HG03108 (cell line): ENCODE data around the gene RBM23.
"Not testable (repeated sequence)": the region's sequence is repeated elsewhere in the genome, so short reads cannot be mapped to it uniquely, and the experiment has no call there.

Experiments
- ATAC-seq: cut with Tn5 transposase; IDR thresholded peaks from one replicate; pipeline ENCODE4 v1.9.1; 2021; ENCODE audit warnings: moderate library complexity; ENCODE audit not compliant: unreplicated experiment

Gene RBM23

GRCh38 chr14:22919601-22919921 lies 612 bp upstream of the RBM23 start:
- no peak for ATAC-seq

GRCh38 chr14:22915886-22916521 lies 2.9 kb downstream of the RBM23 start:
- no peak for ATAC-seq

DNA sequence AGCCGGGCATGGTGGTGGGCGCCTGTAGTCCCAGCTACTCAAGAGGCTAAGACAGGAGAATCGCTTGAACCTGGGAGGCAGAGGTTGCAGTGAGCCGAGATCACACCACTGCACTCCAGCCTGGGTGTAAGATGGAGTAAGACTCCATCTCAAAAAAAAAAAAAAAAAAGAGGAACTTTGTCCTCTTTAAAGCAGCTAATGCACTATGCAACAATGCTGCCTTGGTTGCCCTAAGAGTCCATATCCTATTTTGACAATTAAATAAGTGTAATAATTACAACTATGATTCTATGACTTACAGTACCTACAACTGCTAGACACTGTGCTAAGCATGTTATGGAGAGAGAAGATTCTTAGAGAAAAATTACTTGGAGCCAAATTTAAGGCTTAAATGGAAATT lies 4.1 kb downstream of the RBM23 start:
- not testable (repeated sequence) for ATAC-seq

DNA sequence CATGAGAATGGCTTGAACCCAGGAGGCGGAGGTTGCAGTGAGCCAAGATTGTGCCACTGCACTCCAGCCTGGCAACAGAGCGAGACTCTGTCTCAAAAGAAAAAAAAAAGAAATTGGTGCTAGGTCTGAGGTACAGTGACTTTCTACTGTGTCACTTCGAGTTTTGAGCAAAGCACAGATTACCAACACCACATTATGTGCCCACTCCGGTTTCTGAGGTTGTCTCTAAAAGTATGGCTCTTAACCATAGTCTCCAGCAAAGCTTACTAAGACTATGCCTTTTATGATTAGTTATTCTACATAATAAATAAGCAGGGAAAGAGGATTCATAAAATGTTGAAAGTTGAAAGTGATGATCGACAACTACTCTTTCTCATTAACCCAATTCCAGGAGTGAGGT lies 8.0 kb downstream of the RBM23 start:
- ATAC-seq, result no peak

DNA sequence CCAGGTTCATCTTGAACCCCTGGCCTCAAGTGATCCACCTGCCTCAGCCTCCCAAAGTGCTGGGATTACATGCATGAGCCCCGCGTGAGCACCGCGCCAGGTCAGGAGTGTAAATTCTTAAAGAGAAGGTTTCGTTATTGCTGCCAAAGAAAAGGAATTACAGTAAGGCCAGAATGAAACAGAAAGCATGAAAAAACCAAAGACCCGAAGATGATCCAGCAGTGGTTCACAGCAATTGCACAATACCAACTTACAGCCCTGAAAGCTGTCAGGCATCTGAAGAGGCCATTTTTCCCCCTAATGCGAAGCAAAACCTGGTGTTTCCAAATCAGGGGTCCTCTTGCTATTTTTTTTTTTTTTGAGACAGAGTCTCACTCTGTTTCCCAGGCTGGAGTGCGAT lies 10.3 kb downstream of the RBM23 start:
- ATAC-seq, result no peak

- ATAC-seq, result no peak
Measured at GRCh38 chr14:22907429-22907828, 11.5 kb downstream of the RBM23 start.

DNA sequence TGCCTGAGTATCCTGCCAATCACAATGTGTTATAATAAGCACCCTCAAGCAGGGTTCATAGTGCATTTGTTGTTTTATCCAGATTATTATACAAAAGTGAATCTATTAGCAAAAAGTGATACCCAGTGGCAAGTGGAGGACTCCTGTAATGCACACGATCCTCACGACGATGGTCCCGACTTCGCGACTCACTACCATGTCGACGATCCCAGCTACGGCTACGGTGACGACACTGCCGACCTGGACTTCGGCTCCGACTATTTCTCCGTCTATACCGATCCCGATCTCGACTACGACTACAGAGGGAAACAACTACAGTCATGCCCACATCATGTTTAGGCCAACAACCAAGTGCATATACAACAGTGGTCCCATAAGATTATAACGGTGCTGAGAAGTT lies 12.9 kb downstream of the RBM23 start:
- ATAC-seq, result no peak

DNA sequence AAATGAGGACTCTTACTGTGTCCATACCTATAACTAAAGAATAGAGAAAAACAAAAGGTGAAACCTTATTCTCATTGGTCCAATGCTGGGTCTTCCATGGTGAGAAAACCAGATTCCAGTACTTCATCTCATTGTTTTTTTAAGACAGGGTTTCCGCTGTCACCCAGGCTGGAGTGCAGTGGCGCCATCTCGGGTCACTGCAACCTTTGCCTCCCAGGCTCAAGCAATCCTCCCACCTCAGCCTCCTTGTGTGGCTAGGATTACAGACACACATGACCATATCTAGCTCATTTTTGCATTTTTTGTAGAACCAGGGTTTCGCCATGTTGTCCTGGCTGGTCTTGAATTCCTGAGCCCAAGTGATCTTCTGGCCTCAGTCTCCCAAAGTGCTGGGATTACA lies 13.3 kb downstream of the RBM23 start:
- no peak for ATAC-seq

- ATAC-seq, result no peak
Measured at GRCh38 chr14:22903742-22904087, 15.2 kb downstream of the RBM23 start.

DNA sequence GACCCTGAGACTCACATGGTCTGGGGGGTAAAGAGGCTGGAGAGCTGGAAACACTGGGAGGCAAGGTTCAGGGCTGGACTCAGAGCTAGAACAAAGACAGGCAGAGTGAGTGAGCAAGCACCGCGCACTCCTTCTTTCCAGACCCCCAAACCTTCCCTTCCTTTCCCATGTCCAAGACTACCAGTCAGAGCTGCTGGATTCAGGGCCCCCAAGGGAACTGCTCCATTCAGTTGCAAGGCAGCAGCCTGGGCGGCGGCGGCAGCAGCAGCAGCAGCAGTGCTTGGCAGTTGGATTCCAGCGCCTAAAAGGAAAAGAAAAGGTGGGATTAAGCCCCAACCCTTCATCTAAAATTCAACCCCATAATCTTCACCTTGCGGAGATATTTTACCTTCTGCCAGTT lies 17.1 kb downstream of the RBM23 start:
- no peak for ATAC-seq

- no peak for ATAC-seq
Measured at GRCh38 chr14:22900081-22900799, 18.7 kb downstream of the RBM23 start.

DNA sequence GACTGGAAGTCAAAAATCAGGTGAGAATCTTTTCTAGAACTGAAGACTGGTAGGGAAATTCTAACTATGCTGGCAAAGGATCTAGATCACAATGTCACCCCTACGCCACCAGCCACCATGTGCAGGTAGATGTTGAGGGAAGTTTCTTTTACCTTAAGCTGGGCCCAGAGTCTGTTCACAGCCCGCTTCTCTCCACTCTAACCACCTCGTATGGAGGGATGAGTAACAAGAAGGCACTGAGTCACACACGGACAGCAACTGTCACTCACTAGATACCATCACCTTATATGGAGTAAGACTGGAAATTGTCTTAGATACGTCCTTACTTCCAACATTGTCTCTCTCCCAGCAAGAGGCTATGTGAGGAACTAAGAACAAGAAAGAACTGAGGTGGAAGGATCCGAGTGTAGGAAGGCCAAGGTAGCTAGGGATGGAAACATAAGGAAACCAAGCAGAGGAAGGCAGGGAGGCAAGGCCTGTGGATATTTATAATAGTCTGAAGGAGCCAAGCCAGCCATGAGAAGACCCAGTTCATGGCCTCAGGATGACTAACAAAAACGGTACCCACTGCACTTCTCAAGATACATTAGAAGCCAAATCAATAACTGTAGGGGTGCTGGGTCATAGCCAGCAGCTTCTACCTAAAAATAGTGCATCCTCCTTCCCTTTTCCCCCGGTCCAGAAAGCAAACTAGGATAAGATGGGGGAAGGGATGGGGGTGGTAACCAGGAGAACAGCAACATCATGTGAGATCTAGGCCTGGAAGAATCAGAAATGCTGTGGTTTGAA lies 20.5 kb downstream of the RBM23 start:
- ATAC-seq, result no peak

- no peak for ATAC-seq
Measured at GRCh38 chr14:22897357-22897756, 21.6 kb downstream of the RBM23 start.

- no peak for ATAC-seq
Measured at GRCh38 chr14:22896760-22897159, 22.2 kb downstream of the RBM23 start.

DNA sequence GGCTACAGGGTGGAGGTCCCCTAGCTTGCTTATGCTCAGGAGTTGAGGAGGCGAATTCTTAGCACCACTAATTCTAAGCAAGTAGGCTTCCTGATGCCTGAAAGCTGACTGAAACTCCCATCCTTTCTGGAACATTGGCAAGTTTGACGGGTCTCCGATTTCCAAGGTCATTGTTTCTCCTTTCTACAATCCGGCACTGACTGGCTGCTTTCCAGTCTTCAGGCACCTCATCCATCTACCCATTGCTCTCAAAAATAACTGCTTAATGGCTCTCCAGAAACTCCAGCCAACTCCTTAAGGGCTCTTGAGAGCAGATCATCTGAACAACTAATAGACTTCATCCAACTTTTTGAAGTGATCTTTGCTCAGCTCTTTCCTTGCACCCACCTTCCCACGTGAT lies 22.6 kb downstream of the RBM23 start:
- ATAC-seq, result no peak

DNA sequence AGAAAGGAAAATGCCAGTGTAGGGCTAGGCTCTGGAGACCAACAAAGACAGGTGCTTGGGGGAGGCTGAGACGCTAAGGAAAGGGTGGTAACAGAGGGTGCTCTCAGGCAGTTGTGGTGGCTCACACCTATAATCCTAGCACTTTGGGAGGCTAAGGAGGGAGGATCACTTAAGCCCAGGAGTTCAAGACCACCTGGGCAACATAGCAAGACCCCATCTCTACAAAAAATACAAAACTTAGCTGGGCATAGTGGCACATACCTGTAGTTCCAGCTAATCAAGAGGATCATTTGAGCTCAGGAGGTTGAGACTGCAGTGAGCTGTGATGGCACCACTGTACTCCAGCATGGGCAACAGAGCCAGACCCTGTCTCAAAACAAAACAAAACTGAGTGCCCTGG lies 23.5 kb downstream of the RBM23 start:
- ATAC-seq, result no peak

DNA sequence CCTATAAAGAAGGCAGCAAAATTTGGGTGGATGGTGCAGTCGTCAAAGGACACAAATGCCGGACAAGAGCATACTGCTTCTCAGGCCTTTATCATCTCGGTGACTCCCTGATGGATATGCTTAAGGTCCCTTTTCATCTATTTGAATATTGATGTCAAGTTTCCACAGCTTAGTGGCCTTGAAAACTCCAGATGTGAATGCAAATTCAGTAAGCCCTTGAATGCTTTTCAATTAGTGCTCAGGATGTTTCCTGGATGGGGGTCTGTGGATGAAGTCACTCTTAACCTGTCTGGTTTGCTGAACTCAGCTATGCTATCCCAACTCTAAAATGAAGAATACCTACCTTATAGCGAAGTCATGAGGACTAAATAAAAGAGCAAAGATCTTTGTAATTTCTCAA lies 25.2 kb downstream of the RBM23 start:
- ATAC-seq, result no peak

GRCh38 chr14:22892488-22892887 lies 26.5 kb downstream of the RBM23 start:
- no peak for ATAC-seq

DNA sequence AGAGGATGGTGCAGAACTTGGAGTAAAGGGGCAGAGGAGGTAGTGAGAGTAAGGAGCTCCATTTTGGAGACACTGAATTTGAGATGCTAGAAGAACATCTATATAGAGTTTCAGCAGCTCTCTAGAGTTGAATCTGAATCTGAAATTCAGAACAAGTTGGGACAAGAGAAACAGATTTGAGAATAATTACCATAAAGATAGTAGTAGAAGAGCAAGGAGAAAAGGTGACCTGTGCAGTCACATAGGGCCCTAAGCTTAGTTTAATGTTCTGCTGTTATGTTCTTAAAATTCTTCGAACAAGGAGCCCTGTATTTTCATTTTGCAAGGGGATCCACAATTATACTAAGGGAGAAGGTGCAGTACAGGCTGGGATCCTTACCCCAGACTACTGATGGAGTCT lies 28.5 kb downstream of the RBM23 start:
- no peak for ATAC-seq

GRCh38 chr14:22888662-22889061 lies 30.3 kb downstream of the RBM23 start:
- ATAC-seq, result no peak

GRCh38 chr14:22887990-22888378 lies 31.0 kb downstream of the RBM23 start:
- peak; percentile 32 for ATAC-seq

DNA sequence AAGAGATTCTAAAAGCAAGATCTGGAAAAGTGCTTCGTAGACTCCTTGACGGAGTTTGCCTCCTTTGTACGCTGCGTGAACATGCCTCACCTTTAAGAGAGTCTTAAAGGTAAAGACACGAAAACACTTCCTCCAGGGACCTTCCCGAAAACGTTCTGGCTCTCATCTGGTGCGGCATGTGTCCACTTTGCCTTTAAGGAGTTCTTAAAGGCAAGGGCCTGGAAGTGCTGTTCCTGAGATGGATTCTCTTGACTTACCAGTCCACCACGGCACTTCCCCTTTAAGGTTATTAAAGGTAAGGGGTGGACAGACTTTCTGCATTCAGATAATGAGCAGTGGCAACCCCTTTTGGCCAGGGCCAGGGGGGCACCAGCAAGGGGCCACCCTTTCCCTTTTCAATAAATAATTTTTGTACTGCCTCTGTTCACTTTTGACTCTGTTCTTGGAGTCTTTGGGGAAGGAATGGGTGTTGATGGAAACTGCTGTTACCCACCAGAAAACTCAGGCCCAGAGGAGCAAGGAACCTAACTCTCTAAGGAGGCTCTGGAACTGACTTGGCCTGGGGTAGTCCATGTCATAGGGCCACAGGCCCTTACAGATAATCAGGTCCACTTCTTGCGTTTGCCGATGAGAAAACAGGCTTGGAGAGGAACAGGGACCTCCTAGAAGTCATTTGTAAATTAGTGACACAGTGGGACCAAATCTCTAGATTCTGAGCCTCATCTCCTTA lies 31.5 kb downstream of the RBM23 start:
- ATAC-seq, result peak; percentile 38
